HG03139 (cell line): ENCODE data around the gene AFF1.

Experiments used
- ATAC-seq: cut with Tn5 transposase; IDR thresholded peaks from one replicate; pipeline ENCODE4 v1.9.1; 2021; ENCODE audit not compliant: unreplicated experiment

AFF1 gene

GRCh38 chr4:86934771-86935565 is at the start of gene AFF1:
Gene AFF1 (plus strand): TSS chr4:86935011. CDS start chr4:86948534, 13,523 bp downstream.
- ATAC-seq: peak; percentile 46

GRCh38 chr4:86890790-86891189 is 44.0 kb upstream of the AFF1 start:
- no peak for ATAC-seq

- peak; percentile 49 for ATAC-seq
Observed at GRCh38 chr4:86891762-86892635, 42.8 kb upstream of the AFF1 start, which contains the start of gene C4orf36. Gene C4orf36 (minus strand): TSS chr4:86892422. CDS start chr4:86891520, 902 bp downstream.

- ATAC-seq: peak; percentile 3
Observed at GRCh38 chr4:86892636-86892960, 42.2 kb upstream of the AFF1 start.

- ATAC-seq: no peak
Observed at GRCh38 chr4:86893136-86893535, 41.7 kb upstream of the AFF1 start.

GRCh38 chr4:86894455-86894854 is 40.4 kb upstream of the AFF1 start:
- ATAC-seq: no peak

- ATAC-seq: no peak
Observed at GRCh38 chr4:86895692-86896488, 38.9 kb upstream of the AFF1 start.

GRCh38 chr4:86896596-86896995 is 38.2 kb upstream of the AFF1 start:
- no peak for ATAC-seq

GRCh38 chr4:86898562-86898961 is 36.2 kb upstream of the AFF1 start:
- ATAC-seq: no peak

GRCh38 chr4:86901864-86902263 is 32.9 kb upstream of the AFF1 start:
- ATAC-seq: no peak

GRCh38 chr4:86908251-86908657 is 26.6 kb upstream of the AFF1 start:
- ATAC-seq: no peak

- ATAC-seq: no peak
Observed at GRCh38 chr4:86909546-86910295, 25.1 kb upstream of the AFF1 start.

- ATAC-seq: no peak
Observed at GRCh38 chr4:86910369-86910768, 24.4 kb upstream of the AFF1 start.

- no peak for ATAC-seq
Observed at GRCh38 chr4:86910820-86911684, 23.8 kb upstream of the AFF1 start.

- ATAC-seq: no peak
Observed at GRCh38 chr4:86916392-86916791, 18.4 kb upstream of the AFF1 start.

GRCh38 chr4:86917212-86918039 is 17.4 kb upstream of the AFF1 start:
- no peak for ATAC-seq

- ATAC-seq: no peak
Observed at GRCh38 chr4:86918539-86919072, 16.2 kb upstream of the AFF1 start.

- ATAC-seq: no peak
Observed at GRCh38 chr4:86919561-86920223, 15.1 kb upstream of the AFF1 start.
